Cardiac muscle cell (in vitro differentiated cells and primary cell): ENCODE data around the gene FAHD1. TPM values are rescaled to one million over a fixed set of nuclear protein-coding genes. Genes with fewer than 3 reads are reported as not detected.

Experiments
- DNase-seq, 2 donors: peaks; one replicate each; pipeline versions ENCODE4 v3.0.0 to v3.0.0-alpha.2; 2010 to 2017; ENCODE audit warnings: low read depth in 1 of 2, low spot score in 1 of 2
- H3K27ac ChIP-seq: fragments of 200-600 bp; sonication (generic); 2 replicates; pipeline ENCODE4 v1.5.1; 2016
- H3K27me3 ChIP-seq: fragments of 200-600 bp; sonication (generic); 2 replicates; pipeline ENCODE4 v1.6.0; 2016; ENCODE audit warnings: control low read depth
- H3K36me3 ChIP-seq: fragments of 200-600 bp; sonication (generic); 2 replicates; pipeline ENCODE4 v1.5.1; 2016; ENCODE audit warnings: control low read depth
- H3K4me1 ChIP-seq: fragments of 200-600 bp; sonication (generic); 2 replicates; pipeline ENCODE4 v1.8.1; 2017; ENCODE audit warnings: low read depth, mild to moderate bottlenecking, mixed run types
- H3K4me3 ChIP-seq: fragments of 200-600 bp; sonication (generic); 2 replicates; pipeline ENCODE4 v1.5.1; 2016; ENCODE audit warnings: mild to moderate bottlenecking
- H3K9me3 ChIP-seq: fragments of 200-600 bp; sonication (generic); 2 replicates; pipeline ENCODE4 v1.5.1; 2017; ENCODE audit warnings: low read depth, mild to moderate bottlenecking, control low read depth
- CTCF ChIP-seq: IDR thresholded peaks from 2 replicates; pipeline ENCODE4 v1.5.1; 2012; ENCODE audit warnings: low read depth, mild to moderate bottlenecking, low read length
- polyA plus RNA-seq: library from polyadenylated mRNA; unstranded; fragments of >200 nt; fragmentation: Nextera tagmentation; extraction: Ambion mirVana; gene quantifications from 2 replicates; pipeline ENCODE4 v1.2.1, GENCODE V29; 2016
- total RNA-seq: library from RNA; depleted of rRNA; stranded (reverse); fragments of >200 nt; gene quantifications from 2 replicates; pipeline ENCODE4 v1.2.3, GENCODE V29; 2016

The FAHD1 gene
- total and polyA plus RNA-seq, 2 experiments from 2014 or later: 55.3 to 73.5 TPM

- H3K4me1 ChIP-seq: no peaks in the 10 kb centered on the region
- TF ChIP-seq CTCF: no peak
- no peaks in the 10 kb centered on the region for H3K9me3 ChIP-seq
- no peak for DNase-seq
- H3K36me3 ChIP-seq: no peaks in the 10 kb centered on the region
- H3K4me3 ChIP-seq: no peak overlapping the region
- no peak overlapping the region for H3K27ac ChIP-seq
- no peaks in the 10 kb centered on the region for H3K27me3 ChIP-seq
Observed at GRCh38 chr16:1779741-1780676, 47.0 kb upstream of the FAHD1 start.

- H3K36me3 ChIP-seq: no peaks in the 10 kb centered on the region
- H3K9me3 ChIP-seq: no peaks in the 10 kb centered on the region
- no peak overlapping the region for H3K27ac ChIP-seq
- H3K27me3 ChIP-seq: no peaks in the 10 kb centered on the region
- TF ChIP-seq CTCF: no peak
- no peak overlapping the region for H3K4me3 ChIP-seq
- no peaks in the 10 kb centered on the region for H3K4me1 ChIP-seq
- no peak for DNase-seq
Observed at GRCh38 chr16:1780677-1781072, 46.3 kb upstream of the FAHD1 start.

GRCh38 chr16:1781254-1781653 is 45.8 kb upstream of the FAHD1 start:
- Histone ChIP-seq H3K9me3 (no peaks in the 10 kb centered on the region), H3K27ac (peak overlapping the region; percentile 83), H3K36me3 (no peaks in the 10 kb centered on the region), H3K4me1 (no peaks in the 10 kb centered on the region), H3K27me3 (no peaks in the 10 kb centered on the region), H3K4me3 (peak overlapping the region; percentile 79)
- TF ChIP-seq CTCF: no peak
- no peak for DNase-seq

GRCh38 chr16:1781758-1782407 is 45.1 kb upstream of the FAHD1 start:
- Histone ChIP-seq H3K27me3 (no peaks in the 10 kb centered on the region), H3K4me1 (no peaks in the 10 kb centered on the region), H3K9me3 (no peaks in the 10 kb centered on the region), H3K4me3 (peak overlapping the region; percentile 79), H3K36me3 (no peaks in the 10 kb centered on the region), H3K27ac (peak overlapping the region; percentile 83)
- peak; percentile 29 to 37 for DNase-seq
- TF ChIP-seq CTCF: peak; percentile 4

- Histone ChIP-seq H3K4me1 (no peaks in the 10 kb centered on the region), H3K9me3 (no peaks in the 10 kb centered on the region), H3K4me3 (peak within 1 kb of the TSS; percentile 92), H3K27ac (peak within 1 kb of the TSS; percentile 83), H3K27me3 (no peaks in the 10 kb centered on the region), H3K36me3 (no peaks in the 10 kb centered on the region)
- DNase-seq: peak; percentile 100
- no peak for TF ChIP-seq CTCF
Observed at GRCh38 chr16:1782408-1783264, 44.4 kb upstream of the FAHD1 start, which contains the start of the genes NUBP2 and SPSB3. Gene NUBP2, plus strand, starts transcription at chr16:1782960. Its CDS starts 61 bp downstream, at chr16:1783021. Gene SPSB3, minus strand, starts transcription at chr16:1782571. Its CDS starts 1,088 bp downstream, at chr16:1781483.
